ENCODE results near the gene VTN. TPM values are rescaled to one million over a fixed set of nuclear protein-coding genes. Genes with fewer than 3 reads are reported as not detected.

The VTN gene
- total and polyA plus RNA-seq, 4 donors = 0.40 to 2.5 (median 1.6) TPM

GRCh38 chr17:28402844-28403243 is 32.7 kb upstream of the VTN start:
- Histone ChIP-seq H3K4me1 (ENCODE audit: control insufficient read depth in 5 of 5, insufficient read depth in 5 of 5, low read length in 5 of 5) (peaks cover 0 to 8% (median 3%) of the 10 kb centered on the region in 5 donors), H3K27me3 (ENCODE audit: control insufficient read depth in 3 of 3, insufficient read depth in 3 of 3, low read length in 2 of 3) (no peaks in the 10 kb centered on the region), H3K9me3 (ENCODE audit: control insufficient read depth in 4 of 4, insufficient read depth in 3 of 4, low read length in 3 of 4) (no peaks in the 10 kb centered on the region), H3K27ac (ENCODE audit: low read depth in 1 of 2, low read length in 1 of 2) (no peak overlapping the region), H3K36me3 (ENCODE audit: control insufficient read depth in 4 of 4, insufficient read depth in 4 of 4, low read length in 4 of 4) (peaks cover 0 to 8% (median 6%) of the 10 kb centered on the region in 4 donors), H3K4me3 (no peak overlapping the region), H3K9ac (ENCODE audit: insufficient read depth in 1 of 2, low read length in 2 of 2) (no peak overlapping the region)
- WGBS, 2 donors = 89 to 93% methylated on average over 6 of the region's 6 CpGs
- ATAC-seq (ENCODE audit: insufficient read depth, low FRiP score) (no peak), DNase-seq (no peak)
- no peak for TF ChIP-seq CTCF (IDR thresholded peaks at IDR 0.05; ENCODE audit: control extremely low read depth, extremely low read depth)

DNA sequence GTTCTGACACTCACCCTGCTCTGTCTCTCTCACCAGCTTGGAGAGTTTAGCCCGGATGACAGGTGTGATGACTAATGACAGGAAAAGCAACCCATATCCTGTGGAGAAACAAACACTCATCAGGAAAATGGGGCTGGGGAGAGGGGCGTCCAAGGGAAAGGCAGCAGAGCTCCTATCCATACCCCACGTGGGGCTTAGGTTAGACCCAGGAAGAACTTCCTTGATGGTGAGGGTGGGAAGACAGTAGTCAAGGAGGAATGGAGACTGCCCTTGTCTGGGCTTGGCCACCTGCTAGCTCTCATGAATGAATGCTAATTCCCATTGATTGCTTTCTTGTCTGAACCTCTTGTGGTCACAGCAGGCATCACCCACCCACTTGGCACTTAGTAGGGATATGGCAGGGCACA is 32.1 kb upstream of the VTN start:
- no peak for TF ChIP-seq CTCF (IDR thresholded peaks at IDR 0.05; ENCODE audit: control extremely low read depth, extremely low read depth)
- no peak overlapping the region for H3K4me3 ChIP-seq
- no peak overlapping the region for H3K27ac ChIP-seq (ENCODE audit: low read depth in 1 of 2, low read length in 1 of 2)
- peaks cover 0 to 11% (median 6%) of the 10 kb centered on the region in 4 donors for H3K36me3 ChIP-seq (ENCODE audit: control insufficient read depth in 4 of 4, insufficient read depth in 4 of 4, low read length in 4 of 4)
- no peaks in the 10 kb centered on the region for H3K9me3 ChIP-seq (ENCODE audit: control insufficient read depth in 4 of 4, insufficient read depth in 3 of 4, low read length in 3 of 4)
- WGBS, 2 donors = 29% methylated on average over 3 of the region's 3 CpGs
- H3K4me1 ChIP-seq (ENCODE audit: control insufficient read depth in 5 of 5, insufficient read depth in 5 of 5, low read length in 5 of 5) = peaks cover 0 to 8% (median 3%) of the 10 kb centered on the region in 5 donors
- no peak for ATAC-seq (ENCODE audit: insufficient read depth, low FRiP score)
- H3K9ac ChIP-seq (ENCODE audit: insufficient read depth in 1 of 2, low read length in 2 of 2) = no peak overlapping the region
- no peak for DNase-seq
- H3K27me3 ChIP-seq (ENCODE audit: control insufficient read depth in 3 of 3, insufficient read depth in 3 of 3, low read length in 2 of 3) = no peaks in the 10 kb centered on the region

DNA sequence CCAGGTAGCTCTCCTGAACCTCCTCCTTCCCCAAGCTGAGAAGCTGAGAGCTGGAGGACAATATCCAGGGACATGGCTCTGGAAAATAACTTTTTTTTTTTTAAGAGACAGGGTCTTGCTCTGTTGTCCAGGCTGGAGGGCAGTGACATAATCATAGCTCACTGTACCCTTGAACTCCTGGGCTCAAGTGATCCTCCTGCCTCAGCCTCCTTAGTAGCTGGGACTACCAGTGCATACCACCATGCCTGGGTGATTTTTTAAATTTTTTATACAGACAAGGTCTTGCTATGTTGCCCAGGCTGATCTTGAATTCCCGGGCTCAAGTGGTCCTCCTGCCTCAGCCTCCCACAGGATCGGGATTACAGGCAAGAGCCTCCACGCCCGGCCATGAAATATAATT is 29.7 kb upstream of the VTN start:
- no peak for TF ChIP-seq CTCF (IDR thresholded peaks at IDR 0.05; ENCODE audit: control extremely low read depth, extremely low read depth)
- DNase-seq (no peak), ATAC-seq (ENCODE audit: insufficient read depth, low FRiP score) (no peak)
- H3K27me3 ChIP-seq (ENCODE audit: control insufficient read depth in 3 of 3, insufficient read depth in 3 of 3, low read length in 2 of 3) = no peaks in the 10 kb centered on the region
- no peak overlapping the region for H3K27ac ChIP-seq (ENCODE audit: low read depth in 1 of 2, low read length in 1 of 2)
- H3K4me1 ChIP-seq (ENCODE audit: control insufficient read depth in 5 of 5, insufficient read depth in 5 of 5, low read length in 5 of 5) = peaks cover 0 to 3% (median 0%) of the 10 kb centered on the region in 5 donors
- no peak overlapping the region for H3K4me3 ChIP-seq
- peaks cover 0 to 24% (median 6%) of the 10 kb centered on the region in 4 donors for H3K36me3 ChIP-seq (ENCODE audit: control insufficient read depth in 4 of 4, insufficient read depth in 4 of 4, low read length in 4 of 4)
- no peak overlapping the region for H3K9ac ChIP-seq (ENCODE audit: insufficient read depth in 1 of 2, low read length in 2 of 2)
- no peaks in the 10 kb centered on the region for H3K9me3 ChIP-seq (ENCODE audit: control insufficient read depth in 4 of 4, insufficient read depth in 3 of 4, low read length in 3 of 4)
- 92 to 96% methylated on average over 4 of the region's 4 CpGs for WGBS, 2 donors

Measured in lung (tissue), 12 donors.